ENCODE measurements around the gene DENND1A.
"Not testable (repeated sequence)": the region's sequence is repeated elsewhere in the genome, so short reads cannot be mapped to it uniquely, and the experiment has no call there.

DENND1A gene

GRCh38 chr9:123821619-123822018 is 108.3 kb downstream of the DENND1A start:
- Histone ChIP-seq H2BK15ac (ENCODE audit: low read depth, poor library complexity, severe bottlenecking) (no peak overlapping the region), H2BK12ac (ENCODE audit: low read length in 2 of 2) (no peak overlapping the region), H3K79me1 (replicated peaks; ENCODE audit: low read length, poor library complexity, severe bottlenecking) (peaks cover 12% of the 10 kb centered on the region), H3K27me3 (ENCODE audit: control insufficient read depth in 1 of 2, insufficient read depth in 1 of 2, low read length in 2 of 2) (no peaks in the 10 kb centered on the region), H3K14ac (ENCODE audit: low read length in 2 of 2) (no peak overlapping the region), H3K18ac (ENCODE audit: low read depth in 1 of 2, low read length in 2 of 2) (no peak overlapping the region), H3K9me3 (ENCODE audit: control insufficient read depth, low read length) (peaks cover 23% of the 10 kb centered on the region), H4K91ac (ENCODE audit: low read length) (no peak overlapping the region), H3K36me3 (ENCODE audit: control insufficient read depth in 1 of 2, insufficient read depth in 2 of 2, low read depth in 1 of 2, low read length in 2 of 2) (no peaks in the 10 kb centered on the region), H3K4me2 (ENCODE audit: low read length, poor library complexity, severe bottlenecking) (no peak overlapping the region), H3K4me3 (ENCODE audit: insufficient read depth in 1 of 2, low read depth in 1 of 2, low read length in 2 of 2) (no peak overlapping the region), H3K4ac (ENCODE audit: low read depth in 1 of 2, low read length in 2 of 2) (no peak overlapping the region), H3K23ac (ENCODE audit: low read length in 2 of 2) (no peak overlapping the region), H2BK5ac (ENCODE audit: low read depth, low read length, poor library complexity, severe bottlenecking) (no peak overlapping the region), H4K8ac (ENCODE audit: low read length) (no peak overlapping the region), H2BK120ac (ENCODE audit: low read depth, low read length) (no peak overlapping the region), H3K27ac (ENCODE audit: low read length, poor library complexity, severe bottlenecking) (no peak overlapping the region), H3K9ac (ENCODE audit: low read length) (no peak overlapping the region), H2AK5ac (ENCODE audit: low read length, severe bottlenecking) (no peak overlapping the region), H2AFZ (ENCODE audit: low read depth, low read length) (no peak overlapping the region), H3K4me1 (ENCODE audit: control insufficient read depth, insufficient read depth, low read depth, low read length) (no peaks in the 10 kb centered on the region)
- DNase-seq, result no peak
- WGBS, result 76% methylated on average over 1 of the region's 2 CpGs

GRCh38 chr9:123820139-123820538 is 109.8 kb downstream of the DENND1A start:
- peaks cover 9% of the 10 kb centered on the region for H3K9me3 ChIP-seq (ENCODE audit: control insufficient read depth, low read length)
- H3K79me1 ChIP-seq (replicated peaks; ENCODE audit: low read length, poor library complexity, severe bottlenecking), result peaks cover 13% of the 10 kb centered on the region
- no peak overlapping the region for H2BK5ac ChIP-seq (ENCODE audit: low read depth, low read length, poor library complexity, severe bottlenecking)
- H4K8ac ChIP-seq (ENCODE audit: low read length), result no peak overlapping the region
- no peak overlapping the region for H3K23ac ChIP-seq (ENCODE audit: low read length in 2 of 2)
- H3K9ac ChIP-seq (ENCODE audit: low read length), result no peak overlapping the region
- no peak overlapping the region for H3K4me2 ChIP-seq (ENCODE audit: low read length, poor library complexity, severe bottlenecking)
- no peak overlapping the region for H2AFZ ChIP-seq (ENCODE audit: low read depth, low read length)
- no peak overlapping the region for H3K4ac ChIP-seq (ENCODE audit: low read depth in 1 of 2, low read length in 2 of 2)
- no peak for DNase-seq
- H3K27me3 ChIP-seq (ENCODE audit: control insufficient read depth in 1 of 2, insufficient read depth in 1 of 2, low read length in 2 of 2), result no peaks in the 10 kb centered on the region
- H3K14ac ChIP-seq (ENCODE audit: low read length in 2 of 2), result no peak overlapping the region
- no peak overlapping the region for H4K91ac ChIP-seq (ENCODE audit: low read length)
- no peak overlapping the region for H2BK120ac ChIP-seq (ENCODE audit: low read depth, low read length)
- no peak overlapping the region for H2AK5ac ChIP-seq (ENCODE audit: low read length, severe bottlenecking)
- no peaks in the 10 kb centered on the region for H3K36me3 ChIP-seq (ENCODE audit: control insufficient read depth in 1 of 2, insufficient read depth in 2 of 2, low read depth in 1 of 2, low read length in 2 of 2)
- no peak overlapping the region for H2BK12ac ChIP-seq (ENCODE audit: low read length in 2 of 2)
- no peak overlapping the region for H3K27ac ChIP-seq (ENCODE audit: low read length, poor library complexity, severe bottlenecking)
- no peak overlapping the region for H3K18ac ChIP-seq (ENCODE audit: low read depth in 1 of 2, low read length in 2 of 2)
- WGBS, result 92% methylated on average over 4 of the region's 4 CpGs
- H3K4me3 ChIP-seq (ENCODE audit: insufficient read depth in 1 of 2, low read depth in 1 of 2, low read length in 2 of 2), result no peak overlapping the region
- H2BK15ac ChIP-seq (ENCODE audit: low read depth, poor library complexity, severe bottlenecking), result no peak overlapping the region
- no peaks in the 10 kb centered on the region for H3K4me1 ChIP-seq (ENCODE audit: control insufficient read depth, insufficient read depth, low read depth, low read length)

- Histone ChIP-seq H3K4ac (ENCODE audit: low read depth in 1 of 2, low read length in 2 of 2) (no peak overlapping the region), H3K14ac (ENCODE audit: low read length in 2 of 2) (no peak overlapping the region), H2BK15ac (ENCODE audit: low read depth, poor library complexity, severe bottlenecking) (no peak overlapping the region), H2AK5ac (ENCODE audit: low read length, severe bottlenecking) (no peak overlapping the region), H4K91ac (ENCODE audit: low read length) (no peak overlapping the region), H2AFZ (ENCODE audit: low read depth, low read length) (no peak overlapping the region), H3K27me3 (ENCODE audit: control insufficient read depth in 1 of 2, insufficient read depth in 1 of 2, low read length in 2 of 2) (no peaks in the 10 kb centered on the region), H3K27ac (ENCODE audit: low read length, poor library complexity, severe bottlenecking) (no peak overlapping the region), H2BK5ac (ENCODE audit: low read depth, low read length, poor library complexity, severe bottlenecking) (no peak overlapping the region), H3K9ac (ENCODE audit: low read length) (no peak overlapping the region), H3K79me1 (replicated peaks; ENCODE audit: low read length, poor library complexity, severe bottlenecking) (peaks cover 14% of the 10 kb centered on the region), H3K18ac (ENCODE audit: low read depth in 1 of 2, low read length in 2 of 2) (no peak overlapping the region), H2BK120ac (ENCODE audit: low read depth, low read length) (no peak overlapping the region), H3K36me3 (ENCODE audit: control insufficient read depth in 1 of 2, insufficient read depth in 2 of 2, low read depth in 1 of 2, low read length in 2 of 2) (no peaks in the 10 kb centered on the region), H3K4me2 (ENCODE audit: low read length, poor library complexity, severe bottlenecking) (no peak overlapping the region), H3K9me3 (ENCODE audit: control insufficient read depth, low read length) (no peaks in the 10 kb centered on the region), H4K8ac (ENCODE audit: low read length) (no peak overlapping the region), H2BK12ac (ENCODE audit: low read length in 2 of 2) (no peak overlapping the region), H3K4me1 (ENCODE audit: control insufficient read depth, insufficient read depth, low read depth, low read length) (no peaks in the 10 kb centered on the region), H3K4me3 (ENCODE audit: insufficient read depth in 1 of 2, low read depth in 1 of 2, low read length in 2 of 2) (no peak overlapping the region), H3K23ac (ENCODE audit: low read length in 2 of 2) (no peak overlapping the region)
- 96% methylated on average over 1 of the region's 5 CpGs for WGBS
- no peak for DNase-seq
These were observed 113.0 kb downstream of the DENND1A start for GRCh38 chr9:123816817-123817472.

- H3K14ac ChIP-seq (ENCODE audit: low read length in 2 of 2); H2BK5ac ChIP-seq (ENCODE audit: low read depth, low read length, poor library complexity, severe bottlenecking); H2AFZ ChIP-seq (ENCODE audit: low read depth, low read length); H3K36me3 ChIP-seq (ENCODE audit: control insufficient read depth in 1 of 2, insufficient read depth in 2 of 2, low read depth in 1 of 2, low read length in 2 of 2); H3K27me3 ChIP-seq (ENCODE audit: control insufficient read depth in 1 of 2, insufficient read depth in 1 of 2, low read length in 2 of 2); H3K9ac ChIP-seq (ENCODE audit: low read length); H3K4me1 ChIP-seq (ENCODE audit: control insufficient read depth, insufficient read depth, low read depth, low read length); H4K91ac ChIP-seq (ENCODE audit: low read length); H2BK12ac ChIP-seq (ENCODE audit: low read length in 2 of 2); H3K4ac ChIP-seq (ENCODE audit: low read depth in 1 of 2, low read length in 2 of 2); H3K27ac ChIP-seq (ENCODE audit: low read length, poor library complexity, severe bottlenecking); H3K9me3 ChIP-seq (ENCODE audit: control insufficient read depth, low read length); H3K18ac ChIP-seq (ENCODE audit: low read depth in 1 of 2, low read length in 2 of 2); H2BK120ac ChIP-seq (ENCODE audit: low read depth, low read length); H2BK15ac ChIP-seq (ENCODE audit: low read depth, poor library complexity, severe bottlenecking); DNase-seq; H3K4me2 ChIP-seq (ENCODE audit: low read length, poor library complexity, severe bottlenecking); H3K4me3 ChIP-seq (ENCODE audit: insufficient read depth in 1 of 2, low read depth in 1 of 2, low read length in 2 of 2); H3K23ac ChIP-seq (ENCODE audit: low read length in 2 of 2); H2AK5ac ChIP-seq (ENCODE audit: low read length, severe bottlenecking); H4K8ac ChIP-seq (ENCODE audit: low read length): not testable (repeated sequence)
- WGBS, result 95% methylated on average over 4 of the region's 5 CpGs
- H3K79me1 ChIP-seq (replicated peaks; ENCODE audit: low read length, poor library complexity, severe bottlenecking), result peaks cover 14% of the 10 kb centered on the region
These were observed 114.1 kb downstream of the DENND1A start for GRCh38 chr9:123815856-123816255.
